Panc1 (cell line): Measurements from ENCODE around the gene CALCR. TPM values are rescaled to one million over a fixed set of nuclear protein-coding genes. Genes with fewer than 3 reads are reported as not detected.

ENCODE experiments used
- ATAC-seq: fragments of 200-7000 bp; cut with Tn5 transposase; 2 replicates; pipeline ENCODE4 v1.9.1; 2020; ENCODE audit warnings: mild to moderate bottlenecking, moderate library complexity
- BruUV-seq: library from RNA; stranded (reverse); fragments of 400-500 nt; replicated peaks from 2 replicates; lab custom pipeline; 2021; lab: Mats Ljungman, UMichigan
- CTCF ChIA-PET: fragments of 300-600 bp; sonication (Branson Sonifier 250); formaldehyde crosslinking; loops from one replicate; lab custom pipeline; 2022; ENCODE audit warnings: antibody characterized with exemption; lab: Charles Lee
- POLR2A ChIA-PET: fragments of 300-600 bp; sonication (Branson Sonifier 250); formaldehyde crosslinking; loops from one replicate; lab custom pipeline; 2022; ENCODE audit warnings: antibody characterized with exemption; lab: Charles Lee
- DNase-seq: peaks from one replicate; pipeline ENCODE4 v3.0.0-alpha.2; 2010; ENCODE audit warnings: low read depth, low spot score
- H3K27ac ChIP-seq: 2 replicates; pipeline ENCODE4 v1.5.1; 2011; ENCODE audit warnings: mild to moderate bottlenecking, low read length, inconsistent platforms
- H3K27me3 ChIP-seq: fragments of 200-500 bp; sonication (Bioruptor generic); 2 replicates; pipeline ENCODE4 v1.6.0; 2014; ENCODE audit warnings: low read length, inconsistent platforms; ENCODE audit not compliant: control insufficient read depth, insufficient read depth
- H3K36me3 ChIP-seq: fragments of 200-500 bp; sonication (Bioruptor generic); 2 replicates; pipeline ENCODE4 v1.5.1; 2014; ENCODE audit warnings: inconsistent platforms, mild to moderate bottlenecking, low read length, moderate library complexity; ENCODE audit not compliant: control insufficient read depth, insufficient read depth
- H3K4me1 ChIP-seq: 2 replicates; pipeline ENCODE4 v1.5.1; 2011; ENCODE audit warnings: inconsistent platforms, mild to moderate bottlenecking, low read length, moderate library complexity; ENCODE audit not compliant: control insufficient read depth, insufficient read depth
- H3K4me3 ChIP-seq, 2 experiments: 2 replicates each; pipeline ENCODE4 v1.5.1; 2011 to 2012; ENCODE audit warnings: low read depth in 2 of 2, low read length in 2 of 2, mild to moderate bottlenecking in 2 of 2, inconsistent platforms in 1 of 2, moderate library complexity in 1 of 2
- H3K9me3 ChIP-seq: fragments of 200-500 bp; sonication (Bioruptor generic); 2 replicates; pipeline ENCODE4 v1.5.1; 2014; ENCODE audit warnings: low read depth, mild to moderate bottlenecking, inconsistent platforms, low read length, moderate library complexity; ENCODE audit not compliant: control insufficient read depth, insufficient read depth
- CTCF ChIP-seq: fragments of 450-650 bp; IDR thresholded peaks from 2 replicates; pipeline ENCODE4 v1.5.1; 2017; ENCODE audit warnings: mild to moderate bottlenecking
- POLR2AphosphoS5 ChIP-seq: IDR thresholded peaks from 2 replicates; pipeline ENCODE4 v1.6.1; 2012; ENCODE audit warnings: mild to moderate bottlenecking, low read depth, low read length, moderate library complexity
- REST ChIP-seq, 2 experiments: IDR thresholded peaks; 2 replicates each; pipeline ENCODE4 v1.6.1; 2011 to 2012; ENCODE audit warnings: low read depth in 2 of 2, control low read depth in 1 of 2, low read length in 1 of 2, mild to moderate bottlenecking in 1 of 2, moderate library complexity in 1 of 2; ENCODE audit not compliant: insufficient read depth in 1 of 2
- SIN3A ChIP-seq: IDR thresholded peaks from 2 replicates; pipeline ENCODE4 v1.6.1; 2012; ENCODE audit warnings: low read depth, mild to moderate bottlenecking, low read length, moderate library complexity, borderline replicate concordance; ENCODE audit not compliant: insufficient read depth
- TCF7L2 ChIP-seq: IDR thresholded peaks from 2 replicates; pipeline ENCODE4 v1.6.1; 2011; ENCODE audit warnings: mild to moderate bottlenecking, low read depth, low read length, inconsistent platforms
- in situ Hi-C: cut with HindIII; loops from 2 replicates; pipeline ENCODE4 v1.10.0; 2016; ENCODE audit warnings: low sequenced_read_pairs, low pct_unique_long_range_greater_than_20kb
- intact Hi-C: fragments of 100-400 bp; cut with micrococcal nuclease; formaldehyde crosslinking; loops from one replicate; pipeline ENCODE4 v1.10.0; 2022; ENCODE audit not compliant: unreplicated experiment
- total RNA-seq: library from RNA; stranded (reverse); gene quantifications from one replicate; pipeline ENCODE4 v1.2.1, GENCODE V29; 2021; ENCODE audit not compliant: unreplicated experiment

Gene CALCR
- total RNA-seq, 1 experiment from 2014 or later, result 0.10 TPM

GRCh38 chr7:93430917-93431588, 143.5 kb downstream of the CALCR start:
- intact Hi-C loops, result loop anchor here (10.0 kb wide), 1 partner anchor 186 kb away; no protein-coding TSS in a partner anchor
- no TSS peak for BruUV-seq
- H3K27me3 ChIP-seq, result no peaks in the 10 kb centered on the region
- H3K4me3 ChIP-seq, result no peak overlapping the region
- no peak for TF ChIP-seq TCF7L2
- no peak for TF ChIP-seq POLR2AphosphoS5
- no peak for TF ChIP-seq CTCF
- TF ChIP-seq REST (IDR thresholded peaks at IDR 0.05; ENCODE audit: insufficient read depth in 1 of 2, low read depth in 2 of 2, low read length in 1 of 2), result no peak
- TF ChIP-seq SIN3A, result no peak
- no peak for ATAC-seq
- POLR2A ChIA-PET, result no interaction called here
- no peaks in the 10 kb centered on the region for H3K4me1 ChIP-seq
- no peaks in the 10 kb centered on the region for H3K36me3 ChIP-seq
- no peak for DNase-seq
- H3K27ac ChIP-seq, result no peak overlapping the region
- in situ Hi-C loops, result no loop called here
- no peaks in the 10 kb centered on the region for H3K9me3 ChIP-seq
- CTCF ChIA-PET, result no interaction called here

- ATAC-seq (no peak), DNase-seq (no peak)
- no peaks in the 10 kb centered on the region for H3K9me3 ChIP-seq
- CTCF ChIA-PET, result no interaction called here
- H3K4me3 ChIP-seq, result no peak overlapping the region
- in situ Hi-C loops (no loop called here), intact Hi-C loops (no loop called here)
- H3K27ac ChIP-seq, result no peak overlapping the region
- H3K4me1 ChIP-seq, result no peaks in the 10 kb centered on the region
- H3K36me3 ChIP-seq, result no peaks in the 10 kb centered on the region
- POLR2A ChIA-PET, result no interaction called here
- TF ChIP-seq TCF7L2, result no peak
- no peak for TF ChIP-seq CTCF
- TF ChIP-seq SIN3A, result no peak
- no peak for TF ChIP-seq REST (IDR thresholded peaks at IDR 0.05; ENCODE audit: insufficient read depth in 1 of 2, low read depth in 2 of 2, low read length in 1 of 2)
- no peak for TF ChIP-seq POLR2AphosphoS5
- BruUV-seq, result no TSS peak
- no peaks in the 10 kb centered on the region for H3K27me3 ChIP-seq
Observed at GRCh38 chr7:93429563-93429962, 145.0 kb downstream of the CALCR start.
